CD14-positive monocyte (primary cell): ENCODE data around the gene GRK5. TPM values are rescaled to one million over a fixed set of nuclear protein-coding genes. Genes with fewer than 3 reads are reported as not detected.

Experiments used
- DNase-seq, 3 donors: peaks; one replicate each; pipeline ENCODE4 v3.0.0-alpha.2; 2011 to 2022
- H2AFZ ChIP-seq: 2 replicates; pipeline ENCODE4 v1.6.0; 2012; ENCODE audit warnings: mild to moderate bottlenecking, low read depth, low read length, inconsistent platforms; ENCODE audit not compliant: insufficient read depth, poor library complexity, severe bottlenecking
- H3K27ac ChIP-seq, 2 donors: 1 replicate in 1 of 2; 2 replicates in 1 of 2; pipeline ENCODE4 v1.5.1; 2012 to 2013; ENCODE audit warnings: low read length in 2 of 2, control low read depth in 1 of 2, inconsistent platforms in 1 of 2, low read depth in 1 of 2, mild to moderate bottlenecking in 1 of 2
- H3K27me3 ChIP-seq, 2 donors: one replicate each; pipeline versions ENCODE4 v1.6.0 to v1.6.1; 2011 to 2013; ENCODE audit warnings: low read length in 2 of 2; ENCODE audit not compliant: control insufficient read depth in 2 of 2, insufficient read depth in 2 of 2
- H3K36me3 ChIP-seq, 2 donors: replicated peaks in 1 of 2; 1 replicate in 1 of 2; 2 replicates in 1 of 2; pipeline versions ENCODE4 v1.5.1 to v1.6.1; 2012 to 2013; ENCODE audit warnings: low read length in 2 of 2, control low read depth in 1 of 2, inconsistent platforms in 1 of 2, mild to moderate bottlenecking in 1 of 2; ENCODE audit not compliant: insufficient read depth in 2 of 2, control insufficient read depth in 1 of 2
- H3K4me1 ChIP-seq, 2 donors: 1 replicate in 1 of 2; 2 replicates in 1 of 2; pipeline versions ENCODE4 v1.5.1 to v1.6.1; 2012 to 2013; ENCODE audit warnings: low read length in 2 of 2, control low read depth in 1 of 2, inconsistent platforms in 1 of 2, mild to moderate bottlenecking in 1 of 2, moderate library complexity in 1 of 2; ENCODE audit not compliant: insufficient read depth in 2 of 2, control insufficient read depth in 1 of 2
- H3K4me2 ChIP-seq: replicated peaks from 2 replicates; pipeline ENCODE3; 2012; ENCODE audit warnings: low read length, moderate library complexity, mild to moderate bottlenecking; ENCODE audit not compliant: poor library complexity, severe bottlenecking; ENCODE audit errors: extremely low read depth
- H3K4me3 ChIP-seq, 3 experiments: fragments of 200-600 bp in 1 of 3; sonication (generic) in 1 of 3; replicated peaks in 1 of 3; 1 replicate in 2 of 3; 2 replicates in 1 of 3; pipeline ENCODE4 v1.5.1; 2011 to 2013; ENCODE audit warnings: low read length in 3 of 3, mild to moderate bottlenecking in 3 of 3, control low read depth in 2 of 3, low read depth in 2 of 3, inconsistent platforms in 1 of 3, moderate library complexity in 1 of 3
- H3K79me2 ChIP-seq: 2 replicates; pipeline ENCODE4 v1.6.0; 2012; ENCODE audit warnings: mild to moderate bottlenecking, control low read depth, inconsistent platforms, low read length, moderate library complexity; ENCODE audit not compliant: insufficient read depth
- H3K9ac ChIP-seq: 2 replicates; pipeline ENCODE4 v1.6.0; 2017; ENCODE audit warnings: low read length, mild to moderate bottlenecking; ENCODE audit not compliant: insufficient read depth, poor library complexity, severe bottlenecking
- H3K9me3 ChIP-seq, 2 donors: replicated peaks in 1 of 2; 1 replicate in 1 of 2; 2 replicates in 1 of 2; pipeline versions ENCODE4 v1.5.1 to v1.6.1; 2012 to 2013; ENCODE audit warnings: low read length in 2 of 2, control low read depth in 1 of 2; ENCODE audit not compliant: control insufficient read depth in 1 of 2, insufficient read depth in 1 of 2
- H4K20me1 ChIP-seq: 2 replicates; pipeline ENCODE4 v1.6.0; 2012; ENCODE audit warnings: mild to moderate bottlenecking, low read length, control low read depth, moderate library complexity; ENCODE audit not compliant: insufficient read depth
- H3K27ac Mint-ChIP-seq, 7 donors: one replicate each; pipeline ENCODE4 v1.8.0; 2020; ENCODE audit warnings: mild to moderate bottlenecking in 7 of 7, mixed read lengths in 7 of 7, moderate library complexity in 6 of 7, inconsistent platforms in 2 of 7
- H3K27me3 Mint-ChIP-seq, 3 donors: one replicate each; pipeline ENCODE4 v1.8.0; 2021 to 2022; ENCODE audit warnings: low read depth in 3 of 3, mild to moderate bottlenecking in 3 of 3, mixed read lengths in 3 of 3, moderate library complexity in 3 of 3, inconsistent platforms in 1 of 3
- H3K36me3 Mint-ChIP-seq, 2 donors: one replicate each; pipeline ENCODE4 v1.8.0; 2020; ENCODE audit warnings: mixed read lengths in 2 of 2, inconsistent platforms in 1 of 2, mild to moderate bottlenecking in 1 of 2
- H3K4me1 Mint-ChIP-seq: one replicate; pipeline ENCODE4 v1.8.0; 2020; ENCODE audit warnings: mild to moderate bottlenecking, mixed read lengths
- H3K4me3 Mint-ChIP-seq, 2 donors: one replicate each; pipeline ENCODE4 v1.8.0; 2020; ENCODE audit warnings: mild to moderate bottlenecking in 2 of 2, mixed read lengths in 2 of 2, moderate library complexity in 1 of 2
- H3K9me3 Mint-ChIP-seq, 7 donors: one replicate each; pipeline ENCODE4 v1.8.0; 2020 to 2022; ENCODE audit warnings: mixed read lengths in 7 of 7, mild to moderate bottlenecking in 6 of 7, moderate library complexity in 6 of 7, inconsistent platforms in 2 of 7
- CTCF ChIP-seq: fragments of 200-600 bp; IDR thresholded peaks from one replicate; pipeline ENCODE4 v1.8.0; 2022; ENCODE audit warnings: antibody characterized with exemption, mild to moderate bottlenecking
- WGBS: methylation state at CpG from one replicate; pipeline ENCODE4 v1.1.5; 2013; ENCODE audit warnings: missing lambda C conversion rate; ENCODE audit not compliant: insufficient coverage; 5-methylcytosine and 5-hydroxymethylcytosine counted together
- intact Hi-C, 2 donors: fragments of 100-400 bp; cut with micrococcal nuclease; formaldehyde crosslinking; loops; one replicate each; pipeline versions ENCODE4 v1.15.0 to v1.15.1; 2023
- polyA plus RNA-seq, 3 donors: library from polyadenylated mRNA; depleted of rRNA in 1 of 3; unstranded in 2 of 3; stranded (reverse) in 1 of 3; fragments of 300-500 nt in 2 of 3; fragments of >200 nt in 1 of 3; fragmentation: Illumina TruSeq in 2 of 3; gene quantifications; 1 replicate in 2 of 3; 2 replicates in 1 of 3; pipeline ENCODE4 v1.2.3, GENCODE V29; 2012 to 2021

GRK5 gene
- polyA plus RNA-seq, 3 donors: 1.2 to 6.5 (median 2.8) TPM

DNA sequence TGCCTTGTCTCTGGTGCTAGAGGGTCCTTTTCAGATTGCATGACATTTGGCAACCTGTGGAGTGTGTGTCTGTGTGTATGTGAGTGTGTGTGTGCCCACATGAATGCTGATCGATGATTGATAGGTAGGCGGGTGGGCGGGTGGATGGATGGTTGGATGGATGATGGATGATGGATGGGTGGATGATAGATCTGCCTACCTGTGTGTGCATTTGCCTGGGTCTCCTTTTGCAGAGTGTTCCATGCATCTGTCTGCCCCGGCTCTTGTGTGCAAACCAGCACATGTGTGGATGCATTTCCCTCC, 235.3 kb downstream of the GRK5 start:
- Histone ChIP-seq H3K36me3 (peaks cover 0 to 2% of the 10 kb centered on the region in 2 donors), H3K9ac (no peak overlapping the region), H3K4me3 (no peak overlapping the region), H2AFZ (no peak overlapping the region), H3K27ac (no peak overlapping the region), H3K9me3 (peaks cover 0 to 9% of the 10 kb centered on the region in 2 donors), H3K79me2 (no peaks in the 10 kb centered on the region), H3K4me1 (no peaks in the 10 kb centered on the region), H3K4me2 (no peak overlapping the region), H3K27me3 (no peaks in the 10 kb centered on the region), H4K20me1 (no peaks in the 10 kb centered on the region)
- DNase-seq: no peak
- peaks cover 5 to 13% (median 8%) of the 10 kb centered on the region in 7 donors for H3K9me3 Mint-ChIP-seq
- peaks cover 2% of the 10 kb centered on the region for H3K4me1 Mint-ChIP-seq
- H3K27ac Mint-ChIP-seq: no peak overlapping the region
- H3K27me3 Mint-ChIP-seq: peaks cover 0 to 1% (median 1%) of the 10 kb centered on the region in 3 donors
- H3K4me3 Mint-ChIP-seq: no peak overlapping the region
- TF ChIP-seq CTCF: no peak
- intact Hi-C loops: loop anchor here in 1 of 2 donors (10.0 kb wide), 1 partner anchor 248 kb away; no protein-coding TSS in a partner anchor
- H3K36me3 Mint-ChIP-seq: peaks cover 23 to 25% of the 10 kb centered on the region in 2 donors
- WGBS: 100% methylated on average over 3 of the region's 4 CpGs

DNA sequence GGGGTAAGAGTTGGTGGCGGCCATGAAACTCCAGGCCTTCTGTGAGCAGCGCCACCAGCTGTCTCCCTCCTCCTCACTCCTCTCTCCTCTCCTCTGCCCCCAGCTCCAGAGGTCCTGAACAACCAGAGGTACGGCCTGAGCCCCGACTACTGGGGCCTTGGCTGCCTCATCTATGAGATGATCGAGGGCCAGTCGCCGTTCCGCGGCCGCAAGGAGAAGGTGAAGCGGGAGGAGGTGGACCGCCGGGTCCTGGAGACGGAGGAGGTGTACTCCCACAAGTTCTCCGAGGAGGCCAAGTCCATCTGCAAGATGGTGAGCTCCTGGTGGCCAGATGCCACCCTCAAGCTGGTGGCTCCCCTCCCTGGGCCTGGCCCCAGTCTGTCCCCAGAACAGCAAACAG, 236.1 kb downstream of the GRK5 start:
- no peak overlapping the region for H2AFZ ChIP-seq
- no peak overlapping the region for H3K4me2 ChIP-seq
- Mint-ChIP-seq H3K4me1 (peaks cover 2% of the 10 kb centered on the region), H3K36me3 (peaks cover 25 to 26% of the 10 kb centered on the region in 2 donors), H3K27ac (peak overlapping the region in 1 of 7 donors; percentile 54), H3K4me3 (no peak overlapping the region), H3K9me3 (peaks cover 5 to 13% (median 8%) of the 10 kb centered on the region in 7 donors), H3K27me3 (peaks cover 0 to 1% (median 1%) of the 10 kb centered on the region in 3 donors)
- H3K9me3 ChIP-seq: peaks cover 0 to 9% of the 10 kb centered on the region in 2 donors
- H4K20me1 ChIP-seq: no peaks in the 10 kb centered on the region
- no peak overlapping the region for H3K4me3 ChIP-seq
- no peak for DNase-seq
- no peak overlapping the region for H3K27ac ChIP-seq
- no peak overlapping the region for H3K9ac ChIP-seq
- TF ChIP-seq CTCF: no peak
- H3K27me3 ChIP-seq: no peaks in the 10 kb centered on the region
- WGBS: 96% methylated on average over 12 of the region's 15 CpGs
- H3K36me3 ChIP-seq: peaks cover 5 to 9% of the 10 kb centered on the region in 2 donors
- H3K79me2 ChIP-seq: no peaks in the 10 kb centered on the region
- no peaks in the 10 kb centered on the region for H3K4me1 ChIP-seq
- intact Hi-C loops: loop anchor here in 1 of 2 donors (10.0 kb wide), 1 partner anchor 249 kb away; no protein-coding TSS in a partner anchor
